ENCODE measurements around the gene GAN.

GRCh38 chr16:81291117-81291516 is 23.6 kb upstream of the GAN start:
- TF ChIP-seq, protein P1, sequence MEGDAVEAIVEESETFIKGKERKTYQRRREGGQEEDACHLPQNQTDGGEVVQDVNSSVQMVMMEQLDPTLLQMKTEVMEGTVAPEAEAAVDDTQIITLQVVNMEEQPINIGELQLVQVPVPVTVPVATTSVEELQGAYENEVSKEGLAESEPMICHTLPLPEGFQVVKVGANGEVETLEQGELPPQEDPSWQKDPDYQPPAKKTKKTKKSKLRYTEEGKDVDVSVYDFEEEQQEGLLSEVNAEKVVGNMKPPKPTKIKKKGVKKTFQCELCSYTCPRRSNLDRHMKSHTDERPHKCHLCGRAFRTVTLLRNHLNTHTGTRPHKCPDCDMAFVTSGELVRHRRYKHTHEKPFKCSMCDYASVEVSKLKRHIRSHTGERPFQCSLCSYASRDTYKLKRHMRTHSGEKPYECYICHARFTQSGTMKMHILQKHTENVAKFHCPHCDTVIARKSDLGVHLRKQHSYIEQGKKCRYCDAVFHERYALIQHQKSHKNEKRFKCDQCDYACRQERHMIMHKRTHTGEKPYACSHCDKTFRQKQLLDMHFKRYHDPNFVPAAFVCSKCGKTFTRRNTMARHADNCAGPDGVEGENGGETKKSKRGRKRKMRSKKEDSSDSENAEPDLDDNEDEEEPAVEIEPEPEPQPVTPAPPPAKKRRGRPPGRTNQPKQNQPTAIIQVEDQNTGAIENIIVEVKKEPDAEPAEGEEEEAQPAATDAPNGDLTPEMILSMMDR (IDR thresholded peaks at IDR 0.05) = no peak
- TF ChIP-seq POLR2A (IDR thresholded peaks at IDR 0.05) (no peak), EP300 (IDR thresholded peaks at IDR 0.05; ENCODE audit: low read depth) (no peak)

Measured in transverse colon (tissue), 3 donors.